ELR (cell line): Measurements from ENCODE around the gene HDAC4.
A peak's percentile ranks its signal among the peaks of the same experiment; 100 is the strongest.

Experiments used
- DNase-seq: peaks from one replicate; pipeline ENCODE4 v3.0.0-alpha.2; 2015; ENCODE audit warnings: low read depth

Gene HDAC4

DNA sequence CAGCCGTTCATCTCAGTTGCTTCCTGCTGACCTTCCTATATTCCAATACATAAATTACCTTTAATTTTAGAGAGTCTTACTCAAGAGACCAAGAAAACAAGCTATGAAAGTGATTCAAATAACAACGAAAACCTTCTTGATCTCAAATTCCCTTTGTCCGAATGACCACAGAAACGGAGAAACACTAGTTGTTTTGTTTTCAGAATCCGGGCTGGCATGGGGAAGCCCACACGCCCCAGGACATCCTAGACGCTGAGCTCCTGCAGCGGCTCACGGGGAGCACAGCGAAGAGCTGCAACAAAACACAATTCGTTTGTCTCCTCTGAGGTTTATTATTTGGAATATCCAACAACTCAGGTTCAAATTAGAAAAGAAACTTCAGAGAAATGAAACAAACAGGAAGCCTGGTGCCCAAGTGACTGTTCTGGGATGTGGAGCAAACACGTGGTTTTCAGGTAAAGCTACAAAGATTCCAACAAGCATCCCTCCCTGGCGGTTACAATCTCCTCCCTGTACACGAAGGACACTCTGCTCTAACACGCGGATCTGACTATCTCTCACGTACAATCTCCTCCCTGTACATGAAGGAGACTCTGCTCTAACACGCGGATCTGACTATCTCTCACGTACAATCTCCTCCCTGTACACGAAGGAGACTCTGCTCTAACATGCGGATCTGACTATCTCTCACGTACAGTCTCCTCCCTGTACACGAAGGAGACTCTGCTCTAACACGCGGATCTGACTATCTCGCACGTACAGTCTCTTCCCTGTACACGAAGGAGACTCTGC lies 315.4 kb downstream of the HDAC4 start:
- no peak for DNase-seq

DNA sequence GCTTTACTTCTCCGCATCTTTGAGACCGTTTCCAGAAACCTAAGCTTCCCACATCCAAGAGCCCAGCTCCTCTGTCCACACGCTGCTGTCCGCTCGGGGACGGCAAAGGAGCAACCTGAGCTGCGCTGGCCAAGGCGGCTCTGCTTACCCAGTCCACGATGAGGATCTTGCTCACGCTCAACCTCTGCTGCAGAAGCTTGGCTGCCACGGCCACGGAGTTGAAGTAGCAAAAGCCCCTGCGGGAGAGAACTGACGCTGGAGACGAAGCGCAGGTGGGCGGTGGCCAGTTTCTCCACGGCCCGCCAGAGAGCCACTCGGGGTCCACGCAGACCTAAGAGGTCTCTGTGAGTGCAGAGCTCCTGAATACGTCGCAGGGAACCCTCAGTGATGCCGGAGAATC lies 316.8 kb downstream of the HDAC4 start:
- no peak for DNase-seq

DNA sequence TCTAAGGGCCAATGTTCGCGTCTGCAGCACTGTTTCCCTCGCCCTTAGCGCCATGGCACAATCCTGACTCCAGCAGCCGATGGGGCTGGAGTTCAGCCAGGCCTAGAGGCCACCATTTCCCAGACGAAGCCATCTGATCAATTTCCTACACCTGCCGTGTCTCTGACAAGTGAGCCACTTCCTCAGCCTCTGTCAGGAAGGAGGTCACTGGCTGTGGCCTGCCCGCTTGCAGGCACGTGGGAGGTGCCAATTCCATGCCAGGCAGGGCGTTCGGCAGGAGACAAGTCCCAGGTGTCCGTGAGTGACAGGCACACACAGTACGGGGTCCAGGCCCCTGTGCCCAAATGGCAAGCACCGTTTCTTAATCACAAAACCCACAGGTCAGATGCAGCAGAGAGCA lies 318.4 kb downstream of the HDAC4 start:
- DNase-seq, result no peak

DNA sequence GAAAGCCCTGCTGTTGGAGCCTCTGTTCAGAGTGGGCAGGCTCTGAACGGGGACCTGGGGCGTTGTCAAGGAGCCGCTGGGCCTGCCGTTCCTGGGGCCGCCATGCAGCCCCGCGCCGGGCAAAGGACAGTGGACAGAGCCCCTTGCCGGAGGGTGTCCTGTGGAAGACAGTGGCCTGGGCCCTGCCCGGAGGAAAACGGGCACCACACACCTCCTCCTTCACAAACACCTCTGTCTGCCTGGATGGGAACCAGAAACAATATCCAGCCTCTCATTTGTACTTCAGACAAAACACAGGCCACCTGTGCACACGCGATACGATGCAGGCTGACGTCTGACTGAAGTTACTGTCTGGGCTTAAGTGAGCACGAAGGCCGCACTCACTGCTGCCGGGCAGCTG lies 319.2 kb downstream of the HDAC4 start:
- DNase-seq, result no peak

DNA sequence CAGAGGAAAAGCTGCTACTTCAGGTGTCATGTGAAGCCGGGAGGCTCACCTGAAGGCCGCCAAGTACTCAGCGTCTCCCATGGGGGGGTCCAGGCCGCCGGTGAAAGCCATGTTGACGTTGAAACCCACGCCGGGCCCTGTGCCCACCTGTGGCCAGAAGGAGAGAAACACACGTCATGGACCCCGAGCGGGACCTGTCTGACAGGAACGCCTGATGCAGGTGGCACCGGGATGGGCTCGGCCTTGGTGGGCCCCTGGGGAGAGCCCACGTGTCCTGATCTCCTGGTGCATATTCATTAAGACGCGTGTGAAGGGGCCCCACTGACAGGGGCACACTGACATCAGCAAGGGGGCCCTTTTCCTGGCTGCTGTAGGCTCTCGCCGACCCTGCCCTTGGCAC lies 319.8 kb downstream of the HDAC4 start:
- DNase-seq, result no peak

DNA sequence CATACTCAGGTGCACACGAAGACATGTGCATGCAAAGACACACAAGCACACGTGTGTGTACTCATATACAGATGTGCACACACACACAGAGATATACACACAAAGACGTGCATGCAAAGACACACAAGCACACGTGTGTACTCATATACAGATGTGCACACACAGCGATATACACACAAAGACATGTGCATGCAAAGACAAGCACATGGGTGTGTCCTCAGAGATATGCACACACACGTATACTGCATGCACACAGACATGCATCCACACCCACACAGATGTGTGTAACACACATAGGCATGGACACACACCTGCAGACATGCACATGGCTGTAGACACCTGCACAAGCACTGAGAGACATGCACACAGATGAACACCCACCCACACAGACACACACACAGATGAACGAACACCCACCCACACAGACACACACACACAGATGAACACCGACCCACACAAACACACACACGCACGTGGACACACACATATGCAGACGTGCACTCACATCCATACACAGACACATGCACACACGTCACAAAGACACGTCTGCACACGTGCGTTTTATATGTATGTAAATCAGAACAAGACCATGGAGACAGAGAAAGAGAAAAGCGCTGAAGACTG lies 321.0 kb downstream of the HDAC4 start:
- DNase-seq, result no peak

DNA sequence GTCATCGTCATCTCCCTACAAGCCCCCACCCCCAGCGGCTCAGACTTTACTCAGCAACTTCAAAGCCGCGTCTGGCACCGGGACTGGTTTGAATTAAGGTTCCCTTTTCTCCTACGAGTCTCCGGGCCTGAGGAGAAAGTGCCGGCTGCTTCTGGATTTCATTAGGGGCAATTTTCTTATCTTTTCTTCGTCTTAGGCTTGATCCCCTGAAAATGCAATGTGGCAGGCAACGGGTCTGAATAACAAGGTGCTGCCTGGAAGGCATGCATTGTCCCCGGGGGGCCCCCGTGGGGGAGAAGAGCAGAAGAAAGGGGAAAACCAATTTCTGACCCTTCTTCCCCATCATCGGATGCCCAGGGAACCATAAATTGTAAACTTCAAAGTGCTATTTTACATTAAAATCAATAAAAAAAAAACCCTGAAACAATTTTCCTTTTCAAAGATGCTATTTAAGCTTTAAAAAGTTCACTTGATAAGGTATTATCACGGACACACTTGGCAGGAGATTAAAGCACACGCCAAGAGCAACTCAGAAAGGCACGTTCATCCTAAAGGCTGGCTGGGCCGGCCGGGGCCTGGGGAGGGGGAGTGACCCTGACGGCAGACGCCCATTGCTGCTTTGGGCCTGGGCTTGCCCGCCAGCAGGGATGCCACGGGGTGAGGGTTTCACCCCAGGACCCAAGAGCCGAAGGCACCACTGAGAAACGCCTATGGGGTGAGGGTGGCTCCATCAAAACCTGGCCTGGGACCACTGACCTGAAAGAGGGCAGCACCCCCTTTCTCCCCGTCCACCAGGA lies 322.5 kb downstream of the HDAC4 start:
- DNase-seq, result no peak

DNA sequence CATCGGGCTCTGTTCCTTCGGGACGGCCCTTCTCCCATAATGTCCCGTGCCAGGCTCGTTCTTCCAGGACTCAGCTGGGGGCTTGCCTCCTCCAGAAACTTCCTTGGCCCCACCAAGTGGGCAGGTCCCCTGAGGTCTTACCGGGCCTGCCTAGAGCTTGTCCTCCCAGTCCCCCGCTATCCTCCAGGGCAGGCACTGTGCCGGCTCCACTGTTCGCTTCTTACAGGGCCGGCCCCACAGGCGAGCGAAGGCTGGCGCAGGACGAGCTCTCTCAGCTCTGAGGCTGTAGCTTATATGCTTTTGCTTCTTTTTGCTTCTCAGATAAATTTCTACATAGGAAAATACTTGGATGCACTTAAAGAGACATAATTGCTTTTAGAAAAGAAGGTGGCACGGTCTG lies 323.6 kb downstream of the HDAC4 start:
- no peak for DNase-seq

DNA sequence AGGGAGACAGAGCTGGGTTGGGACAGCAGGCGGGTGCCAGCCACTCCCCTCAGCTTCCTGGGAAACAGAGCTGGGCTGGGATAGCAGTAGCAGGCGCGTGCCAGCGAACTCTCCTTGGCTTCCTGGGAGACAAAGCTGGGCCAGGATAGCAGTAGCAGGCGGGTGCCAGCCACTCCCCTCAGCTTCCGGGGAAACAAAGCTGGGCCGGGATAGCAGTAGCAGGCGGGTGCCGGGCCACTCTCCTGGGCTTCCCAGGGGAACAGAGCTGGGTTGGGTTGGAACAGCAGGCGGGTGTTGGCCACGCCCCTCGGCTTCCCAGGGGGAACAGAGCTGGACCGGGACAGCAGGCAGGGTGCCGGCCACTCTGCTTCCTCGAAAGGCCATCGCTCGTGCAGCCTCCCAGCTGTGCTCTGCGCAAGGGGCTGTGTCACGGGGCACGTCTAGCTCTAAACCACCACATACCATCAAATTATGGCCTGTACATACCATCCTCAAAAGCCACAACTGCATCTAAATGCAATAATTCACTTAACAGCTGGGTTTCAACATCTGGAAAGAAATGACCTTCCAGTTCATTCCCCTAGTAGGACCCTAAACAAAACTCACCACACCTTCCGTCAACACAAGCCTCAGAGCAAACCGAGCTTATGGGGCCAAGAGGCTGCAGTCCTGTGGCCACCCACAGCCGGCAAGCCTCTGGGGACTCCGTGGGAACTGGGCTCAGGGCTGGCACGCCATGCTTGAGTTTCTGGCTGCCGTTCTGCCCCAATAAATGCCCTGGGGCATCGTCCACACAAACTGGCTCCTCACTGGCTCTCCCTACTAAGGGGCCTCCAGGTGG lies 324.7 kb downstream of the HDAC4 start:
- no peak for DNase-seq

DNA sequence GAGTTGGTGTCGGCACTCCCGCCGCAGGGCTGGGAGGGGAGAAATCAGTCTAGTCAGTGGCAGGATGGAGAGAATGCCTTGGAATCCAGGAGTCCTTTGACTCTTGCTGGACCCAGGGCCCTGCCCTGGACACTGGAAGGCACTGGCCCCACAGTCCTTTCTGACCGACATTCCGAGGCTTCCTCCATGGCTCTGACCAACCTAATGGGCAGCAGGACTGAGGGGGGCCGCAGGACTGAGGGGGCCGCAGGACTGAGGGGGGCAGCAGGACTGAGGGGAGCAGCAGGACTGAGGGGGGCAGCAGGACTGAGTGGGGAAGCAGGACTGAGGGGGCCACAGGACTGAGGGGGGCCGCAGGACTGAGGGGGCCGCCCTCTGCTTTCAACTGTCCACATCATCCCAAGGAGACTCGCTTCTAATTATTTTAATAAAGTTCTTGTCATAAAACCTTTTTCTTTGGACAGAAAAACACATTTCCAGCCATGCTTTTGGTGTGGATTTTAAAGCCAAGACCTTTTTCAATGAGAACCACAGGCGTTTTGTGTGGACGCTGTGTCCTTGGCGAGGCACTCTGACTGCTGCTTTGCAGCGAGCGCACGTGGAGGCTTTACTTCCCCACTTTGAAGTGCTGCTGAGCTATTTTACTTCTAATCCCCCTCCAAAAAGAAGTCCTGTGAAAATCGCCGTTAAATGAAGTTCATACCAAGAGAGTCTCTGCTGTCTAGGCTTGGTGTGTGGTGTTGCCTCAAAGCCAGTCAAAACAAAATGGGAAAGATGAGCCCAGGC lies 326.9 kb downstream of the HDAC4 start:
- no peak for DNase-seq

DNA sequence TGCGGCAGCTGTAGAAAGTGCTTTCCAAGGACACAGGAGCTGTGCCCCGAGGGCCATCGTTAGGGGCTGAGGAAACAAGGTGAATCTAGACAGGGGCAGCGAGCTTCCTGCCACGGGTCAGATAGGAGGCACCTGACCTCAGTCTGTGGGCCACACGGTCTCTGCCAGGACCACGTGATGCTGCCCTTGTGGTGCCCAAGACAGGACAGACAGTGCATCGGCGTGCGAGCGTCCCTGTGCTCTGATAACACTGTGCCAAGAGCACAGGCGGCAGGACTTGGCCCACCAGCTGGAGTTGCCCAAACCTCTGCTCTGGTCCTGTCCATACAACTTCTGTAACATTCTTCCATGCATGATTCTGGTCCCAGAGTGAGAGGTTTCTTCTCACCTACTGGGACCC lies 327.6 kb downstream of the HDAC4 start:
- DNase-seq, result no peak

DNA sequence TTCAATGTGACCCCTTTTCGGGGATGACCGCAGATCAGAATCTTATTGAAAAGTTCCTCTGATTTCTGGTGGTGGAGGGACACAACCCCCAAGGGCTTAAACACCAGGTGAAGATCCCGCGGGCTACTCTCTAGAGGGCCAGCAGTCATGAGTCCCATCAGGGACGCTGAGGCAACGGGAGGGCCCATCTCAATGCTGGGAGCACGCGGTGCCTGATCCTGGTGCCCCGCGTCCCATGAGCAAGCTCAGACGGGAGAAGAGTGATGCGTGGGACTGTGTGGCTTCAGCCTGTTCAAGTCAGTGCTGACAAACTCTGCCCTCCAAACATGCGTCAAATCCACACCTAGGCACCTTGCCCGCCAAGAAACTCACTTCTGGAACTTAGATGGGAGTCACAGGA lies 328.0 kb downstream of the HDAC4 start:
- no peak for DNase-seq

DNA sequence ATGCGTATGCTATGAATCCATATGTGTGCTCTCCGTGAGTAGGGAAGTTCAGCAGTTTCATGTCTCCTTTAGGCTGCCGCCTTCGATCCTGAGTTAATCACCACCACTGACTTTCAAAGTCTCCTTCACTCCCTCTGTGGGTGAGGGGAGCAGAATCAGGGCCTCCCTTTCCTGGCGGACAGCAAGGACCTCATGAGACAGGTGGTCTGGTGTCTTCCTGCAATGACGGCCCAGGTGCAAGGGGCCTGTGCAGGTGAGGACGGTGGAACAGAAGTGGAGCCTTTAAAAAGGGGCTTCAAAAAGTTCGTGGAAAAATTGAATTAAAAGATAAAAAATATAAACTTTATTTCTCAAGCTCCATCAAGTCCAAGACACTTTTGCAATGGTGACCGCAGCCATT lies 330.4 kb downstream of the HDAC4 start:
- DNase-seq, result no peak

DNA sequence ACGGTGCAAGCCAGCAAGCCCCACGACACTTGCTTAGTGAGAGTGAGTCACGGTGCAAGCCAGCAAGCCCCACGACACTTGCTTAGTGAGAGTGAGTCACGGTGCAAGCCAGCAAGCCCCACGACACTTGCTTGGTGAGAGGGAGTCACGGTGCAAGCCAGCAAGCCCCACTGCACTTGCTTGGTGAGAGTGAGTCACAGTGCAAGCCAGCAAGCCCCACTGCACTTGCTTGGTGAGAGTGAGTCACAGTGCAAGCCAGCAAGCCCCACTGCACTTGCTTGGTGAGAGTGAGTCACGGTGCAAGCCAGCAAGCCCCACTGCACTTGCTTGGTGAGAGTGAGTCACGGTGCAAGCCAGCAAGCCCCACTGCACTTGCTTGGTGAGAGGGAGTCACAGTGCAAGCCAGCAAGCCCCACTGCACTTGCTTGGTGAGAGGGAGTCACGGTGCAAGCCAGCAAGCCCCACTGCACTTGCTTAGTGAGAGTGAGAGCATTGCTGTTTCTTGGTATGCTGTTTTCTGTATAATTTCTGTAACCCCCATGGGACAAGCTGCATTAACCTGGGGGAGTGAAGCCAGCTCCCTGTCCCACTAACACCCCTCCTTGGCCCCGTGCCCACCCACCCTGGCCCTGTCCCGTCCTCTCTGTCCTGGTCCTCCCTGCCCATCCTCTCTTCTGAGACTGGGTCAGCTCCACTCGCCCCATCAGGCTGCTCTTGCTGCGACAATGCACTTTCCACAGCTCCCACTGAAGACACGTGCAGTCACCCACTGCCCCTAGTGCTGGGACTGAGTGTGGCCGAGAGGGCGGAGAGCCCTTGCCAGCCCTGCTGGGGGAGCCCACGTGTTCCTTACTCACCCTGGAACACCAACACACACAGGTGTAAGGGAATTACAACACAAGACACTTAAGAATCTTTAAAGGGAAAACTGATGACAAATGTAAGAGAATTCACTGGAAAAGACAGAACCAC lies 331.2 kb downstream of the HDAC4 start:
- DNase-seq, result peak; percentile 13

DNA sequence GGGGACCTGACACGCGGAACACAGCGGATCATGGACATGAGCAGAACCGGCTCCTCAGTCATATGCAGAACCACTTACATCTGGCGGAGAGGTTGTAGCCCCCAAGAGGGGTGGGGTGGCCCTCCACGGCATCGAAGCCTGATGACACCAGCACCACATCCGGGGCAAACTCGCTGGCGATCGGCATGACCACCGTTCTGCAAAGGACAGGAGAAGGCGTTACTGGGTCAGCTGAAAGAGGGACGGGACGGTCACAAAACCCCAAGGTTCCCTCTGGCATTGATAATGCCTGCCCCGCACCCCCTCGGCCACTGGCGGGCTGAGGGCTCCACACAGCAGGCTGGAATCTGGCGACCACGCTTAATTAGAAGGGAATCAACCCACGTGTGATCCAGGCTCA lies 332.4 kb downstream of the HDAC4 start:
- no peak for DNase-seq

DNA sequence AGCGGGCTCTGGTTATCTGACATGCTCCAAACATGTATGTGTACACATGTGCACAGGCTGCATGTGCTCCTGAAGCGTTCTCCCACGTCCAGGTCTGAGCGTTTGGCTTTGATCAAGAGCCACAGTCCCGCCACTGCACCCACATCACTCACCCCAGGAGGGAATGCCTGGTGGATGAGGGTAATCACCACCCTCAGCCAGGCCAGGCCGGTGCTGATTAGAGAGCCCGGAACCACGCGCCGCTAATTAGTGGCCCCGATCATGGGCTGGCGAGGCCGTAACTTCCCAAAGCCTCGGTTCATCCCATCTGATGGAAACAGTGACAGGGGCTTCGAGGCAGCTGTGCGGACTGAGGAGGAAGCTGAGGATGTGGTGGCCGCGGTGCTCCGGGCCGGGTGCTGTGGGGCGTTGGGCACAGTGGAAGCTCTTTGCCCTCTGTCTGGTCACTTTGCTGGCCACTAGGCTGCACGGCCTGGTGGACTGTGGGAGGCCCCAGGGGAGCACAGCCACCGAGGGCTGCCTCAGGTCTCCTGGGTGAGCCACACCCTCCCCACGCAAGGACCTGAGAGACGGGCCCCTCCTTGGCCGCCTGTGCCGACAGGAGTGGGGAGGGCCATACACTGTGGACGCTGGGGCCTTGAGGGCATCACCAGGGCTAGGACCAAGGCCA lies 333.5 kb downstream of the HDAC4 start:
- DNase-seq, result no peak

DNA sequence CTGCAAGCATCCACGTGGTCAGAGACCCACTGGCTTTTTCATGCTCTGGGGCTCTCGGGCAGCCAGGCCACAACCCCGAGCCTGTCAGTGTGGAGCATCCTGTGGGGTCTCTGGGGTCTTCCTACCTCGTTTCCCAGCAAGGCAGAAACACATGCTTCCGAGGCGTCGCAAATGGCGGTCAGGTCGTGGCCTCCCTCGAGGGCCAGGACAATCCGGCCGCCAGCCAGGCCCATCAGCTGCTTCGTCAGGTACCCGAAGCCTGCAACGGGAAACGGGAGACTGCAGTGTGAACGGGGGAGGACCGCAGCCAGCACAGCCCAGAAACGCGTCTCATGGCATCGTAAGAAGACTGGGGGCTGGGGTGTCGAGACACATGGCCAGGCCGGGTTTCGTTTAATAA lies 334.2 kb downstream of the HDAC4 start:
- DNase-seq, result no peak

DNA sequence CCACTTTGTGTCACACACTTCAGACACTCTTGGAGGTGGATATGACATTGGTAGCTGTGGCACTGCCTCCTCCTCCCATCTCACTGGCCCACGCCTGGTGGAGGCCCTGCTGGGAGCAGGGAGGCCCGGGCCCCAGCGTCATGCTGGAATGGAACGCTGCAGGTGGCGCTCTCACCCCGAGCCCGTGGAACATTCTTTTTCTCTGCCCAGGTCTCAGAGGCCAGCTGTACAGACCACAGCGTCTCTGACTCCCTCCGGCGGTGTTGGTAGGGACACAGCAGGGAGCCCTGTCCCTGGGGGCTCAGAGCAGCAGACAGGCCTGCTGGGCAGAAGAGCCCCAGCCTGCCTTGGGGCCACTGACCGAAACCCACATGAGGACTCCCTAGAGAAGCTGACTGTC lies 334.9 kb downstream of the HDAC4 start:
- DNase-seq, result no peak

DNA sequence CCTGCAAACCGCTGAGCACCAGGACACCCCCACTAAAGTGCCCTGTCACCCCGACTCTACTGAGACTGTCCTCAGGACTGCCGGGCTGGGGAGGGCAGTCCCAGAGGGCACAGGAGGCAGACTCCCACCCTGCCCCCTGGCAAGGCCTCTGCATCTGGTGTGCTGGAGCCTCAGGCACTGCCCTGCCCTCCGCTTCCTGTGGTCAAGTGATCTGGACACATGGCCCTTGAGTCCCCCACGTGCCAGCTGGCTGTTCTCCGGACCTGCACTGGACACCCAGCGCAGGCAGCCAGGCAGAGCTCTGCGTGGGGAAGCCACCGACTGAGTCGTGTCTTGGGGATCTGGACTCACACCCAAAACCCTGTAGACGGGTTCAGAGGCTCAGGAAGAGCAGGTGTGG lies 335.3 kb downstream of the HDAC4 start:
- no peak for DNase-seq

DNA sequence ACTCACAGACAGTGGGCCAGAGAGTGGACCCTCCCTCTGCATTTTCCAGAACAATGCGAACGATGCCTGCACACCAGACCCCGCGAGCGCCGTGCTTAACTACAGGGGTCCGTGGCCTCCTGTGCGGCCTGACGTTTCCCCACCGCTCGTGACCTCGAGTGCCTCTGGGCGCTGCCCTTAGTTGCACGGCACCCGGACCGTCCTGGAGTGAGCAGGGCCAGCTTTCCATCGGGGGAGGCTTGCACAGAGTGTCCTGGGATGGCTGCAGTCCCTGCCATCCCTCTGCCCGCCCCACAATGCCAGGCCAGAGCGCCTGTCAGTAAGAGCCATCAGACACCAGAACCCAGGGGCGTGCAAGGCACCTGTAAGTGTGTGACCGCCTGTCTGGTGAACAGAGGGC lies 335.9 kb downstream of the HDAC4 start:
- no peak for DNase-seq
